Measurements from ENCODE around the gene CCT3.

The CCT3 gene

GRCh38 chr1:156282479-156283222, 55.4 kb downstream of the CCT3 start, which contains the start of gene SMG5:
TSS of gene SMG5 (minus strand) at chr1:156282825. CDS start at chr1:156282680, 145 bp downstream.
- peak; percentile 94 to 97 for DNase-seq (ENCODE audit: low read depth in 2 of 2)

GRCh38 chr1:156281693-156282478, 56.2 kb downstream of the CCT3 start:
- peak in 1 of 2 donors; percentile 22 for DNase-seq (ENCODE audit: low read depth in 2 of 2)

- peak; percentile 42 to 49 for DNase-seq (ENCODE audit: low read depth in 2 of 2)
These were observed 56.8 kb downstream of the CCT3 start for GRCh38 chr1:156281281-156281680.

- DNase-seq (ENCODE audit: low read depth in 2 of 2): no peak
These were observed 58.3 kb downstream of the CCT3 start for GRCh38 chr1:156279837-156280236.

- DNase-seq (ENCODE audit: low read depth in 2 of 2): no peak
These were observed 61.1 kb downstream of the CCT3 start for GRCh38 chr1:156276966-156277381.

- no peak for DNase-seq (ENCODE audit: low read depth in 2 of 2)
These were observed 61.6 kb downstream of the CCT3 start for GRCh38 chr1:156276532-156276931.

GRCh38 chr1:156270314-156270713, 67.8 kb downstream of the CCT3 start:
- DNase-seq (ENCODE audit: low read depth in 2 of 2): no peak

- DNase-seq (ENCODE audit: low read depth in 2 of 2): no peak
These were observed 69.8 kb downstream of the CCT3 start for GRCh38 chr1:156268336-156268735.

- DNase-seq (ENCODE audit: low read depth in 2 of 2): no peak
These were observed 72.0 kb downstream of the CCT3 start for GRCh38 chr1:156266051-156266450.

GRCh38 chr1:156263288-156263655, 74.8 kb downstream of the CCT3 start:
- DNase-seq (ENCODE audit: low read depth in 2 of 2): no peak

GRCh38 chr1:156262461-156263287, 75.4 kb downstream of the CCT3 start:
- DNase-seq (ENCODE audit: low read depth in 2 of 2): no peak

- DNase-seq (ENCODE audit: low read depth in 2 of 2): no peak
These were observed 77.2 kb downstream of the CCT3 start for GRCh38 chr1:156260896-156261295.

- no peak for DNase-seq (ENCODE audit: low read depth in 2 of 2)
These were observed 78.3 kb downstream of the CCT3 start for GRCh38 chr1:156259805-156260204.
